22Rv1 (cell line): ENCODE measurements around the gene MMP3.
A peak's percentile ranks its signal among the peaks of the same experiment; 100 is the strongest.

Experiments used
- H3K27ac ChIP-seq: fragments of 450-650 bp; 2 replicates; pipeline ENCODE4 v1.5.1; 2017
- CTCF ChIP-seq: fragments of 450-650 bp; IDR thresholded peaks from 2 replicates; pipeline ENCODE4 v1.5.1; 2017; ENCODE audit warnings: mild to moderate bottlenecking
- ZFX ChIP-seq: fragments of 450-650 bp; IDR thresholded peaks from 2 replicates; pipeline ENCODE4 v1.6.1; 2017; ENCODE audit warnings: antibody characterized with exemption, borderline replicate concordance

MMP3 gene

GRCh38 chr11:102802341-102802740 lies 41.1 kb downstream of the MMP3 start:
- TF ChIP-seq CTCF = no peak
- TF ChIP-seq ZFX = no peak

GRCh38 chr11:102800767-102801166 lies 42.6 kb downstream of the MMP3 start:
- H3K27ac ChIP-seq = no peak overlapping the region
- TF ChIP-seq CTCF = no peak
- TF ChIP-seq ZFX = no peak

More at GRCh38 chr11:102802341-102802740, 41.1 kb downstream of the MMP3 start:
- H3K27ac ChIP-seq = no peak overlapping the region

- TF ChIP-seq ZFX = no peak
- TF ChIP-seq CTCF = no peak
- no peak overlapping the region for H3K27ac ChIP-seq
Measured at GRCh38 chr11:102799681-102800340, 43.6 kb downstream of the MMP3 start.

GRCh38 chr11:102798012-102798746 lies 45.2 kb downstream of the MMP3 start, which contains the start of gene MMP1:
Gene MMP1 (minus strand): TSS chr11:102798160. CDS start chr11:102798092, 68 bp downstream.
- TF ChIP-seq CTCF = no peak
- no peak for TF ChIP-seq ZFX
- no peak within 1 kb of the TSS for H3K27ac ChIP-seq

- peak overlapping the region; percentile 27; the same call in 1 of the 2 replicates for H3K27ac ChIP-seq
- TF ChIP-seq ZFX (no peak), CTCF (peak; percentile 58; the same call in 1 of the 2 replicates)
Measured at GRCh38 chr11:102794382-102794781, 49.0 kb downstream of the MMP3 start.

GRCh38 chr11:102793677-102794290 lies 49.6 kb downstream of the MMP3 start:
- TF ChIP-seq ZFX (no peak), CTCF (no peak)
- peak overlapping the region; percentile 27 for H3K27ac ChIP-seq

- no peak for TF ChIP-seq ZFX
- no peak for TF ChIP-seq CTCF
- no peak overlapping the region for H3K27ac ChIP-seq
Measured at GRCh38 chr11:102792604-102793003, 50.8 kb downstream of the MMP3 start.
